GM21447 (cell line): Measurements from ENCODE around the gene MORC1.

Source experiments
- ATAC-seq: cut with Tn5 transposase; IDR thresholded peaks from one replicate; pipeline ENCODE4 v1.9.1; 2021; ENCODE audit not compliant: unreplicated experiment

Gene MORC1

GRCh38 chr3:108946292-108947285 is 171.3 kb downstream of the MORC1 start:
- no peak for ATAC-seq

GRCh38 chr3:108940568-108941263 is 177.2 kb downstream of the MORC1 start:
- ATAC-seq, result no peak

- ATAC-seq, result no peak
These were observed 177.8 kb downstream of the MORC1 start for GRCh38 chr3:108940166-108940565.

GRCh38 chr3:108936924-108937689 is 180.8 kb downstream of the MORC1 start:
- ATAC-seq, result no peak

- ATAC-seq, result no peak
These were observed 186.9 kb downstream of the MORC1 start for GRCh38 chr3:108931035-108931434.

- ATAC-seq, result no peak
These were observed 199.1 kb downstream of the MORC1 start for GRCh38 chr3:108918866-108919265.

- peak; percentile 95 for ATAC-seq
These were observed 202.9 kb downstream of the MORC1 start for GRCh38 chr3:108914774-108915641.

GRCh38 chr3:108909799-108910198 is 208.1 kb downstream of the MORC1 start:
- no peak for ATAC-seq
